DOHH2 (cell line): ENCODE results near the gene TMEM248.

Source experiments
- H3F3A ChIP-seq: fragments of 200-600 bp; sonication (generic), shearing (Covaris generic); 2 replicates; pipeline ENCODE4 v1.6.0; 2016; ENCODE audit warnings: antibody characterized with exemption, mild to moderate bottlenecking; ENCODE audit not compliant: control insufficient read depth, insufficient read depth
- H3K27ac ChIP-seq: fragments of 200-600 bp; sonication (generic); 2 replicates; pipeline ENCODE4 v1.5.1; 2014; ENCODE audit warnings: low read depth, mild to moderate bottlenecking, low read length, moderate library complexity
- H3K27me3 ChIP-seq: fragments of 200-600 bp; sonication (generic); 2 replicates; pipeline ENCODE4 v1.6.1; 2014; ENCODE audit warnings: mild to moderate bottlenecking, low read length, mixed read lengths; ENCODE audit not compliant: control insufficient read depth
- H3K36me3 ChIP-seq: fragments of 200-600 bp; sonication (generic); 2 replicates; pipeline ENCODE4 v1.6.1; 2014; ENCODE audit warnings: mild to moderate bottlenecking, low read length, moderate library complexity, mixed read lengths; ENCODE audit not compliant: control insufficient read depth
- H3K4me1 ChIP-seq: fragments of 200-600 bp; sonication (generic); 2 replicates; pipeline ENCODE4 v1.6.1; 2014; ENCODE audit warnings: mild to moderate bottlenecking, low read length, mixed read lengths; ENCODE audit not compliant: control insufficient read depth
- H3K4me2 ChIP-seq: fragments of 200-600 bp; sonication (generic); 2 replicates; pipeline ENCODE4 v1.6.0; 2014; ENCODE audit warnings: mild to moderate bottlenecking, low read length, moderate library complexity
- H3K4me3 ChIP-seq: fragments of 200-600 bp; sonication (generic); 2 replicates; pipeline ENCODE4 v1.5.1; 2014; ENCODE audit warnings: mild to moderate bottlenecking, low read length, mixed read lengths
- H3K79me2 ChIP-seq: fragments of 200-600 bp; sonication (generic); 2 replicates; pipeline ENCODE4 v1.6.1; 2014; ENCODE audit warnings: mild to moderate bottlenecking, low read length, mixed read lengths; ENCODE audit not compliant: control insufficient read depth
- H3K9me2 ChIP-seq: fragments of 200-600 bp; sonication (generic); replicated peaks from 2 replicates; pipeline ENCODE4 v1.6.1; 2014; ENCODE audit warnings: mild to moderate bottlenecking, low read length, mixed read lengths; ENCODE audit not compliant: control insufficient read depth
- H3K9me3 ChIP-seq: fragments of 200-600 bp; sonication (generic); 2 replicates; pipeline ENCODE4 v1.6.1; 2014; ENCODE audit warnings: antibody characterized with exemption, low read length, mixed read lengths; ENCODE audit not compliant: control insufficient read depth, insufficient read depth
- H4K20me1 ChIP-seq: fragments of 200-600 bp; sonication (generic); 2 replicates; pipeline ENCODE4 v1.6.0; 2014; ENCODE audit warnings: low read depth, mild to moderate bottlenecking, antibody characterized with exemption, low read length, moderate library complexity; ENCODE audit not compliant: control insufficient read depth, insufficient read depth
- EZH2phosphoT487 ChIP-seq: fragments of 200-600 bp; sonication (generic); IDR thresholded peaks from 2 replicates; pipeline ENCODE4 v1.6.1; 2017; ENCODE audit warnings: borderline replicate concordance, mild to moderate bottlenecking, antibody characterized with exemption, low read length, moderate library complexity, mixed read lengths
- TF ChIP-seq, protein P1 (sequence below): fragments of 200-600 bp; sonication (generic); IDR thresholded peaks from one replicate; pipeline ENCODE4 v1.5.1; 2014; ENCODE audit warnings: antibody characterized with exemption, mild to moderate bottlenecking, low read depth, low read length; ENCODE audit not compliant: poor library complexity, severe bottlenecking

TMEM248 gene

DNA sequence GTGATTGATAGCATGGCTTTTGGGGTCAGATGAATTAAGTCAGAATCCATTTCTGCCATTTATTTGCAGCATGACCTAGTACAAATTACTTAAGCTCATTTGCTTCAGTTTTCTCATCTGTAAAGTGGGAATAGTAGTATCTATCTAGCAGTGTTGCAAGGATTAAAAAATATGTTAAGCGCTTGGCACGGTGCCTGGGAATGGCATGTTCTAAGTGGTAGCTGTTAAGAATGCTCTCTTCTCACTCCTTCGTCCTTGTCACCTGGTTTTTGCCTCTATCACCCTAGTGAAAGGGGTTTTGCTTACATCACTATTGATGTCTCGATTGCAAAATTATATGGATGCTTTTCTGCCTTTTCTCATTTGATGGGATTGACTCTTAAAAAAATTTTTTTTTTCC lies 7.4 kb downstream of the TMEM248 start:
- peaks cover 99% of the 10 kb centered on the region for H3K79me2 ChIP-seq
- no peak overlapping the region for H3K27ac ChIP-seq
- H3K36me3 ChIP-seq = peaks cover 66% of the 10 kb centered on the region
- H3K9me2 ChIP-seq = no peaks in the 10 kb centered on the region
- no peak overlapping the region for H3K4me3 ChIP-seq
- H4K20me1 ChIP-seq = peaks cover 30% of the 10 kb centered on the region
- peaks cover 7% of the 10 kb centered on the region for H3K4me1 ChIP-seq
- no peaks in the 10 kb centered on the region for H3F3A ChIP-seq
- no peak overlapping the region for H3K4me2 ChIP-seq
- H3K27me3 ChIP-seq = no peaks in the 10 kb centered on the region
- TF ChIP-seq EZH2phosphoT487 = no peak
- TF ChIP-seq, protein P1, sequence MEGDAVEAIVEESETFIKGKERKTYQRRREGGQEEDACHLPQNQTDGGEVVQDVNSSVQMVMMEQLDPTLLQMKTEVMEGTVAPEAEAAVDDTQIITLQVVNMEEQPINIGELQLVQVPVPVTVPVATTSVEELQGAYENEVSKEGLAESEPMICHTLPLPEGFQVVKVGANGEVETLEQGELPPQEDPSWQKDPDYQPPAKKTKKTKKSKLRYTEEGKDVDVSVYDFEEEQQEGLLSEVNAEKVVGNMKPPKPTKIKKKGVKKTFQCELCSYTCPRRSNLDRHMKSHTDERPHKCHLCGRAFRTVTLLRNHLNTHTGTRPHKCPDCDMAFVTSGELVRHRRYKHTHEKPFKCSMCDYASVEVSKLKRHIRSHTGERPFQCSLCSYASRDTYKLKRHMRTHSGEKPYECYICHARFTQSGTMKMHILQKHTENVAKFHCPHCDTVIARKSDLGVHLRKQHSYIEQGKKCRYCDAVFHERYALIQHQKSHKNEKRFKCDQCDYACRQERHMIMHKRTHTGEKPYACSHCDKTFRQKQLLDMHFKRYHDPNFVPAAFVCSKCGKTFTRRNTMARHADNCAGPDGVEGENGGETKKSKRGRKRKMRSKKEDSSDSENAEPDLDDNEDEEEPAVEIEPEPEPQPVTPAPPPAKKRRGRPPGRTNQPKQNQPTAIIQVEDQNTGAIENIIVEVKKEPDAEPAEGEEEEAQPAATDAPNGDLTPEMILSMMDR = no peak
- H3K9me3 ChIP-seq = no peaks in the 10 kb centered on the region

DNA sequence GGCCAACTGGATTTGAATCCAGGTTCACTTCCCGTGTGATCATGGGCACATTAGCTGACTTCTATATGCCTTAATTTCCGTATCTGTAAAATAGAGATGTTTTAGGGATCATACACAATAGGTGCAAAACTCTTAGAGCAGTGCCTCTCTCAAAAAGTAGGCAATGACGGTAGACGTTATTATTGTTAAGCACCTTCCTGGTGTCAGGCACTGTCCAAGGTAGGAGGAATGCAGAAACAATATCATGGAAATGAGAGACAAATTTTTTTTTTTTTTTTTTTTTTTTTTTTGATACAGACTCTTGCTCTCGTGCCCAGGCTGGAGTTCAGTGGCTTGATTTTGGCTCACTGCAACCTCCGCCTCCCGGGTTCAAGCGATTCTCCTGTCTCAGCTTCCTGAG lies 8.1 kb downstream of the TMEM248 start:
- TF ChIP-seq EZH2phosphoT487 = no peak
- TF ChIP-seq, protein P1 = no peak
- no peaks in the 10 kb centered on the region for H3F3A ChIP-seq
- H3K27ac ChIP-seq = no peak overlapping the region
- H3K79me2 ChIP-seq = peaks cover 99% of the 10 kb centered on the region
- no peak overlapping the region for H3K4me3 ChIP-seq
- no peak overlapping the region for H3K4me2 ChIP-seq
- H3K27me3 ChIP-seq = no peaks in the 10 kb centered on the region
- H3K36me3 ChIP-seq = peaks cover 62% of the 10 kb centered on the region
- H3K9me3 ChIP-seq = no peaks in the 10 kb centered on the region
- no peaks in the 10 kb centered on the region for H3K4me1 ChIP-seq
- peaks cover 27% of the 10 kb centered on the region for H4K20me1 ChIP-seq
- no peaks in the 10 kb centered on the region for H3K9me2 ChIP-seq

DNA sequence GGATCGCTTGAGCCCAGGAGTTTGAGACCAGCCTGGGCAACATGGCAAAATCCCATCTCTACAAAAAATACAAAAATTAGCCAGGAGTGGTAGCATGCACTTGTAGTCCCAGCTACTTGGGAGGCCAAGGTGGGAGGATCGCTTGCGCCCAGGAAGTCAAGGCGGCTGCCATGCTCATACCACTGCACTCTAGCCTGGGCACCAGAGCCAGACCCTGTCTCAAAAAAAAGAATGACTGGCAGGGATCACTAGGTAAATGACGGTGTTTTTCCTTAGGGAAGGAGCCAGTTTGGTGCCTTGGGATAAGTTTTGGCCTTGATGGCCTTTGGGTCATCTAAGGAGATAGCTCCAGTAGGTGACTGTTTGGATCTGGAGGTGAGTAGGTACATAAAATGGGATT lies 8.9 kb downstream of the TMEM248 start:
- no peaks in the 10 kb centered on the region for H3K4me1 ChIP-seq
- peaks cover 68% of the 10 kb centered on the region for H3K36me3 ChIP-seq
- H3K27me3 ChIP-seq = no peaks in the 10 kb centered on the region
- no peak overlapping the region for H3K4me2 ChIP-seq
- no peaks in the 10 kb centered on the region for H3K9me2 ChIP-seq
- H3K9me3 ChIP-seq = no peaks in the 10 kb centered on the region
- peaks cover 99% of the 10 kb centered on the region for H3K79me2 ChIP-seq
- TF ChIP-seq EZH2phosphoT487 = no peak
- TF ChIP-seq, protein P1 = no peak
- peaks cover 27% of the 10 kb centered on the region for H4K20me1 ChIP-seq
- no peak overlapping the region for H3K27ac ChIP-seq
- H3F3A ChIP-seq = no peaks in the 10 kb centered on the region
- H3K4me3 ChIP-seq = no peak overlapping the region

DNA sequence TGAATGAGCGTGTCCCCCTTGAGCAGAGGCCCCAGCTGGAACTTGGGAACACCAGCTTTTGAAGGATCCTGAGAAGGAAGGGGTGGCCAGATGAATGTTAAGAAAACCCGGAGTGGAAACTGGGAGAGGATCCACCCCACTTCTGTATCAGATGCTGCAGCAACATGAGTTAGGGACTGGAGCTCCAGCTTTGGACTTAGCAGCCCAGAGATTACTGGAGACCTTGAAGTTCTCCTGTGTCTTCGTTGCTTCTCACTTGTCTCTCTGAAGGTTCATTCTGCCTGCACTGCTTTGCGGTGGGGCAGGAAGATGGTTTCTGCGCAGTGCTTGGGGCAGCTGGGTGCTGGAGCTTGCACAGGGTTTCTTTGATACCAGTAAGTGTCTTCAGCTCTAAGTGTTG lies 9.3 kb downstream of the TMEM248 start:
- H3K4me3 ChIP-seq = no peak overlapping the region
- H3K79me2 ChIP-seq = peaks cover 99% of the 10 kb centered on the region
- peaks cover 64% of the 10 kb centered on the region for H3K36me3 ChIP-seq
- no peak overlapping the region for H3K4me2 ChIP-seq
- no peaks in the 10 kb centered on the region for H3K9me3 ChIP-seq
- H3F3A ChIP-seq = no peaks in the 10 kb centered on the region
- no peaks in the 10 kb centered on the region for H3K9me2 ChIP-seq
- H4K20me1 ChIP-seq = peaks cover 27% of the 10 kb centered on the region
- no peak overlapping the region for H3K27ac ChIP-seq
- TF ChIP-seq, protein P1 = no peak
- TF ChIP-seq EZH2phosphoT487 = no peak
- H3K27me3 ChIP-seq = no peaks in the 10 kb centered on the region
- H3K4me1 ChIP-seq = no peaks in the 10 kb centered on the region
